Brain microvascular endothelial cell (primary cell): Measurements from ENCODE around the gene GBGT1.

Experiments used
- DNase-seq: peaks from one replicate; pipeline ENCODE4 v3.0.0-alpha.2; 2020
- H3K27ac ChIP-seq: fragments of 250-450 bp; sonication (Bioruptor Pico); 2 replicates; pipeline ENCODE4 v1.5.1; 2020; ENCODE audit warnings: mild to moderate bottlenecking, moderate library complexity
- H3K27me3 ChIP-seq: fragments of 250-450 bp; sonication (Bioruptor Pico); replicated peaks from 2 replicates; pipeline ENCODE4 v1.5.1; 2020; ENCODE audit warnings: mild to moderate bottlenecking
- H3K36me3 ChIP-seq: fragments of 250-450 bp; sonication (Bioruptor Pico); replicated peaks from 2 replicates; pipeline ENCODE4 v1.5.1; 2020; ENCODE audit warnings: mild to moderate bottlenecking
- H3K4me3 ChIP-seq: 2 replicates; pipeline ENCODE4 v1.5.1; 2011; ENCODE audit warnings: low read depth, mild to moderate bottlenecking, control low read depth, low read length, moderate library complexity
- CTCF ChIP-seq: IDR thresholded peaks from 2 replicates; pipeline ENCODE4 v1.5.1; 2011; ENCODE audit warnings: low read depth, mild to moderate bottlenecking, moderate library complexity, low read length, control low read depth, inconsistent platforms; ENCODE audit errors: missing control alignments
- in situ Hi-C: cut with HindIII; loops from 2 replicates; pipeline ENCODE4 v1.10.0; 2017; ENCODE audit warnings: low sequenced_read_pairs, low pct_ligation_motif_present

Gene GBGT1

GRCh38 chr9:133121915-133122550 lies 41.7 kb downstream of the GBGT1 start:
- in situ Hi-C loops = no loop called here
- no peak overlapping the region for H3K4me3 ChIP-seq
- no peak for DNase-seq
- H3K27ac ChIP-seq = no peak overlapping the region
- no peaks in the 10 kb centered on the region for H3K36me3 ChIP-seq
- no peak for TF ChIP-seq CTCF
- H3K27me3 ChIP-seq = no peaks in the 10 kb centered on the region

- Histone ChIP-seq H3K27ac (no peak within 1 kb of the TSS), H3K36me3 (no peaks in the 10 kb centered on the region), H3K4me3 (peak within 1 kb of the TSS; percentile 63), H3K27me3 (no peaks in the 10 kb centered on the region)
- no peak for TF ChIP-seq CTCF
- in situ Hi-C loops = no loop called here
- peak; percentile 62 for DNase-seq
Observed at GRCh38 chr9:133121198-133121914, 42.4 kb downstream of the GBGT1 start, which contains the start of gene RALGDS. RALGDS (minus strand) TSS chr9:133121240; CDS start chr9:133121154, 86 bp downstream.

- TF ChIP-seq CTCF = no peak
- H3K27ac ChIP-seq = no peak overlapping the region
- DNase-seq = no peak
- no peaks in the 10 kb centered on the region for H3K36me3 ChIP-seq
- in situ Hi-C loops = no loop called here
- H3K4me3 ChIP-seq = peak overlapping the region; percentile 63
- H3K27me3 ChIP-seq = no peaks in the 10 kb centered on the region
Observed at GRCh38 chr9:133120501-133121197, 43.1 kb downstream of the GBGT1 start.

- Histone ChIP-seq H3K36me3 (no peaks in the 10 kb centered on the region), H3K27me3 (no peaks in the 10 kb centered on the region), H3K27ac (no peak overlapping the region), H3K4me3 (peak overlapping the region; percentile 63)
- TF ChIP-seq CTCF = no peak
- no peak for DNase-seq
- in situ Hi-C loops = no loop called here
Observed at GRCh38 chr9:133119846-133120500, 43.7 kb downstream of the GBGT1 start.

- H3K27ac ChIP-seq = no peak overlapping the region
- no peaks in the 10 kb centered on the region for H3K27me3 ChIP-seq
- in situ Hi-C loops = no loop called here
- no peaks in the 10 kb centered on the region for H3K36me3 ChIP-seq
- no peak for TF ChIP-seq CTCF
- H3K4me3 ChIP-seq = peak overlapping the region; percentile 63
- no peak for DNase-seq
Observed at GRCh38 chr9:133119103-133119845, 44.4 kb downstream of the GBGT1 start.
